ENCODE measurements around the gene DAPP1. TPM values are rescaled to one million over a fixed set of nuclear protein-coding genes. Genes with fewer than 3 reads are reported as not detected.

DAPP1 gene
- total RNA-seq, 1 experiment from 2014 or later, result not detected

DNA sequence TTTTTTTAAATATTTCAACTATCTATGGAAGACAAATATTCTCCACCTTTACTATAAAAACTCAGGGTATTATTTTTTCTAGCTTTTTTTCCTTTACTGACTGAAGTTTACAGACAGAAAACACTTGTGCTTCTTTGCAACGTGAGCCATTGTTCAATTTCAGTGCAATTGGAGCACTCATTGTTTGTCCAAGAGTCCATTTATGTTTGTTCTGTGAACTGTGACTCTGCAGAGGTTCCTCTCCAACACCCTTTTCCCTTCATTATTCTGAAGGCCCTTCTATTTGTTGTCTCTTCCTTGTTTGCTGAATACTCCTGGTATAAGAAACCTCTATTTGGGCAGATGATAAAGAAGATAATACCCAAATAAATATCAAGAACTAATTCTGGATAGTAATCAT is 37.4 kb downstream of the DAPP1 start:
- ChIA-PET CTCF (no interaction called here), POLR2A (no interaction called here)
- H3K9me3 Mint-ChIP-seq, result peaks cover 6% of the 10 kb centered on the region; the same call in 1 of the 2 replicates
- TF ChIP-seq, protein P1, sequence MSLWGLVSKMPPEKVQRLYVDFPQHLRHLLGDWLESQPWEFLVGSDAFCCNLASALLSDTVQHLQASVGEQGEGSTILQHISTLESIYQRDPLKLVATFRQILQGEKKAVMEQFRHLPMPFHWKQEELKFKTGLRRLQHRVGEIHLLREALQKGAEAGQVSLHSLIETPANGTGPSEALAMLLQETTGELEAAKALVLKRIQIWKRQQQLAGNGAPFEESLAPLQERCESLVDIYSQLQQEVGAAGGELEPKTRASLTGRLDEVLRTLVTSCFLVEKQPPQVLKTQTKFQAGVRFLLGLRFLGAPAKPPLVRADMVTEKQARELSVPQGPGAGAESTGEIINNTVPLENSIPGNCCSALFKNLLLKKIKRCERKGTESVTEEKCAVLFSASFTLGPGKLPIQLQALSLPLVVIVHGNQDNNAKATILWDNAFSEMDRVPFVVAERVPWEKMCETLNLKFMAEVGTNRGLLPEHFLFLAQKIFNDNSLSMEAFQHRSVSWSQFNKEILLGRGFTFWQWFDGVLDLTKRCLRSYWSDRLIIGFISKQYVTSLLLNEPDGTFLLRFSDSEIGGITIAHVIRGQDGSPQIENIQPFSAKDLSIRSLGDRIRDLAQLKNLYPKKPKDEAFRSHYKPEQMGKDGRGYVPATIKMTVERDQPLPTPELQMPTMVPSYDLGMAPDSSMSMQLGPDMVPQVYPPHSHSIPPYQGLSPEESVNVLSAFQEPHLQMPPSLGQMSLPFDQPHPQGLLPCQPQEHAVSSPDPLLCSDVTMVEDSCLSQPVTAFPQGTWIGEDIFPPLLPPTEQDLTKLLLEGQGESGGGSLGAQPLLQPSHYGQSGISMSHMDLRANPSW (CRISPR knock-in tag; conservative IDR thresholded peaks at IDR 0.05; ENCODE audit: low read depth), result no peak
- TF ChIP-seq SOX15 (CRISPR knock-in tag; IDR thresholded peaks at IDR 0.05) (no peak), GTF2I (CRISPR knock-in tag; conservative IDR thresholded peaks at IDR 0.05) (no peak), CREB1 (CRISPR knock-in tag; IDR thresholded peaks at IDR 0.05) (no peak), ZNF396 (CRISPR knock-in tag; IDR thresholded peaks at IDR 0.05; ENCODE audit: borderline replicate concordance) (no peak)
- TF ChIP-seq, protein P2, sequence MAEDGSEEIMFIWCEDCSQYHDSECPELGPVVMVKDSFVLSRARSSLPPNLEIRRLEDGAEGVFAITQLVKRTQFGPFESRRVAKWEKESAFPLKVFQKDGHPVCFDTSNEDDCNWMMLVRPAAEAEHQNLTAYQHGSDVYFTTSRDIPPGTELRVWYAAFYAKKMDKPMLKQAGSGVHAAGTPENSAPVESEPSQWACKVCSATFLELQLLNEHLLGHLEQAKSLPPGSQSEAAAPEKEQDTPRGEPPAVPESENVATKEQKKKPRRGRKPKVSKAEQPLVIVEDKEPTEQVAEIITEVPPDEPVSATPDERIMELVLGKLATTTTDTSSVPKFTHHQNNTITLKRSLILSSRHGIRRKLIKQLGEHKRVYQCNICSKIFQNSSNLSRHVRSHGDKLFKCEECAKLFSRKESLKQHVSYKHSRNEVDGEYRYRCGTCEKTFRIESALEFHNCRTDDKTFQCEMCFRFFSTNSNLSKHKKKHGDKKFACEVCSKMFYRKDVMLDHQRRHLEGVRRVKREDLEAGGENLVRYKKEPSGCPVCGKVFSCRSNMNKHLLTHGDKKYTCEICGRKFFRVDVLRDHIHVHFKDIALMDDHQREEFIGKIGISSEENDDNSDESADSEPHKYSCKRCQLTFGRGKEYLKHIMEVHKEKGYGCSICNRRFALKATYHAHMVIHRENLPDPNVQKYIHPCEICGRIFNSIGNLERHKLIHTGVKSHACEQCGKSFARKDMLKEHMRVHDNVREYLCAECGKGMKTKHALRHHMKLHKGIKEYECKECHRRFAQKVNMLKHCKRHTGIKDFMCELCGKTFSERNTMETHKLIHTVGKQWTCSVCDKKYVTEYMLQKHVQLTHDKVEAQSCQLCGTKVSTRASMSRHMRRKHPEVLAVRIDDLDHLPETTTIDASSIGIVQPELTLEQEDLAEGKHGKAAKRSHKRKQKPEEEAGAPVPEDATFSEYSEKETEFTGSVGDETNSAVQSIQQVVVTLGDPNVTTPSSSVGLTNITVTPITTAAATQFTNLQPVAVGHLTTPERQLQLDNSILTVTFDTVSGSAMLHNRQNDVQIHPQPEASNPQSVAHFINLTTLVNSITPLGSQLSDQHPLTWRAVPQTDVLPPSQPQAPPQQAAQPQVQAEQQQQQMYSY (CRISPR knock-in tag; IDR thresholded peaks at IDR 0.05), result no peak
- TF ChIP-seq, protein P3, sequence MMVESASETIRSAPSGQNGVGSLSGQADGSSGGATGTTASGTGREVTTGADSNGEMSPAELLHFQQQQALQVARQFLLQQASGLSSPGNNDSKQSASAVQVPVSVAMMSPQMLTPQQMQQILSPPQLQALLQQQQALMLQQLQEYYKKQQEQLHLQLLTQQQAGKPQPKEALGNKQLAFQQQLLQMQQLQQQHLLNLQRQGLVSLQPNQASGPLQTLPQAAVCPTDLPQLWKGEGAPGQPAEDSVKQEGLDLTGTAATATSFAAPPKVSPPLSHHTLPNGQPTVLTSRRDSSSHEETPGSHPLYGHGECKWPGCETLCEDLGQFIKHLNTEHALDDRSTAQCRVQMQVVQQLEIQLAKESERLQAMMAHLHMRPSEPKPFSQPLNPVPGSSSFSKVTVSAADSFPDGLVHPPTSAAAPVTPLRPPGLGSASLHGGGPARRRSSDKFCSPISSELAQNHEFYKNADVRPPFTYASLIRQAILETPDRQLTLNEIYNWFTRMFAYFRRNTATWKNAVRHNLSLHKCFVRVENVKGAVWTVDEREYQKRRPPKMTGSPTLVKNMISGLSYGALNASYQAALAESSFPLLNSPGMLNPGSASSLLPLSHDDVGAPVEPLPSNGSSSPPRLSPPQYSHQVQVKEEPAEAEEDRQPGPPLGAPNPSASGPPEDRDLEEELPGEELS (CRISPR knock-in tag; IDR thresholded peaks at IDR 0.05), result no peak
- no peak overlapping the region for H3K4me3 Mint-ChIP-seq
- H3K27me3 Mint-ChIP-seq (ENCODE audit: low read depth), result no peaks in the 10 kb centered on the region
- H3K27ac Mint-ChIP-seq, result no peak overlapping the region
- no peaks in the 10 kb centered on the region for H3K36me3 Mint-ChIP-seq
- H3K4me1 Mint-ChIP-seq, result peaks cover 11% of the 10 kb centered on the region
- no peak for ATAC-seq
- no peak for DNase-seq (ENCODE audit: low spot score)

DNA sequence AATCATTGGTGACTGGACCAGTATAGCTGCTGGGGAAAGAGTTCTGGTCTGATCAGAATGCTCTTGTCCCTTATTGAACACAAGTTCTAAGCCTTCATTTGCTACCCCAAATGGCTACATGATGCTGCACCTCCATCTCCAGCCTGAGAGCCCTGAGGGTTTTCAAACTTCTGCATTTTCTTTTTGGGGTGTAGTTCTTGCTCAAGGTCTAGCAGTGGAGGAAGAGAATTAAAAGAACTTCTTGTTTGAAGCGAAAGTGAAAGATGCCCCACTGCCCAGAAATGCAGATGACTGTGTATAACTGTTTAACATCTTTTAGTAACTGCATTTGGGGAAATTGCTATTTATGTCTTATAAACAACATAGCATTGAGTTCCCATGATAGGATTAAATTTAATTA is 39.1 kb downstream of the DAPP1 start:
- ATAC-seq (no peak), DNase-seq (ENCODE audit: low spot score) (no peak)
- Mint-ChIP-seq H3K4me3 (no peak overlapping the region), H3K27ac (no peak overlapping the region), H3K27me3 (ENCODE audit: low read depth) (no peaks in the 10 kb centered on the region), H3K36me3 (no peaks in the 10 kb centered on the region), H3K9me3 (peaks cover 6% of the 10 kb centered on the region; the same call in 1 of the 2 replicates), H3K4me1 (peaks cover 11% of the 10 kb centered on the region)
- POLR2A ChIA-PET, result no interaction called here
- CTCF ChIA-PET, result no interaction called here
- TF ChIP-seq FOXP1 (CRISPR knock-in tag; IDR thresholded peaks at IDR 0.05; ENCODE audit: borderline replicate concordance), result no peak

DNA sequence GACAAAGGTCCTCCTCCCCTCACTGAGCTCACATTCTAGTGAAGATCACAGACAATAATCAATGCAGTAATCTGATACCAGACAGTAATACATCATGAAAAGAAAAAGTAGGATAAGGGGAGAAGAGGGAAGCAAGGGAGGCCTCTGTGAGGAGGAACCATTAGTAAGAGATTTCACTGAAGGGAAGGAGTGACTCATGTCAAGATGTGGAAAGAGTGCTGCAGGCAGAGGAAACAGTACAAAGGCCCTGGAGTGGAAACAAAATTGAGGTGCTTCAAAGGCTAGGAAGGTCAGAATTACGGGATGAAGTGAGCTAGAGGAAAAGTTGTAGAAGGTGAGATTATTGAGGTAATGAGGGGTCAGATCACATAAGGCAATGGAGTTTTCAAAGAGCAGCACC is 39.5 kb downstream of the DAPP1 start:
- H3K9me3 Mint-ChIP-seq, result peaks cover 6% of the 10 kb centered on the region; the same call in 1 of the 2 replicates
- CTCF ChIA-PET, result no interaction called here
- ATAC-seq (no peak), DNase-seq (ENCODE audit: low spot score) (no peak)
- no peak overlapping the region; the same call in 1 of the 2 replicates for H3K27ac Mint-ChIP-seq
- POLR2A ChIA-PET, result no interaction called here
- no peak overlapping the region for H3K4me3 Mint-ChIP-seq
- H3K27me3 Mint-ChIP-seq (ENCODE audit: low read depth), result no peaks in the 10 kb centered on the region
- no peaks in the 10 kb centered on the region for H3K36me3 Mint-ChIP-seq
- peaks cover 11% of the 10 kb centered on the region for H3K4me1 Mint-ChIP-seq
- TF ChIP-seq, protein P1 (CRISPR knock-in tag; conservative IDR thresholded peaks at IDR 0.05; ENCODE audit: low read depth), result no peak
- TF ChIP-seq ZNF396 (CRISPR knock-in tag; IDR thresholded peaks at IDR 0.05; ENCODE audit: borderline replicate concordance) (no peak), SOX15 (CRISPR knock-in tag; IDR thresholded peaks at IDR 0.05) (no peak), TP53 (CRISPR knock-in tag; IDR thresholded peaks at IDR 0.05) (no peak)
- TF ChIP-seq, protein P4, sequence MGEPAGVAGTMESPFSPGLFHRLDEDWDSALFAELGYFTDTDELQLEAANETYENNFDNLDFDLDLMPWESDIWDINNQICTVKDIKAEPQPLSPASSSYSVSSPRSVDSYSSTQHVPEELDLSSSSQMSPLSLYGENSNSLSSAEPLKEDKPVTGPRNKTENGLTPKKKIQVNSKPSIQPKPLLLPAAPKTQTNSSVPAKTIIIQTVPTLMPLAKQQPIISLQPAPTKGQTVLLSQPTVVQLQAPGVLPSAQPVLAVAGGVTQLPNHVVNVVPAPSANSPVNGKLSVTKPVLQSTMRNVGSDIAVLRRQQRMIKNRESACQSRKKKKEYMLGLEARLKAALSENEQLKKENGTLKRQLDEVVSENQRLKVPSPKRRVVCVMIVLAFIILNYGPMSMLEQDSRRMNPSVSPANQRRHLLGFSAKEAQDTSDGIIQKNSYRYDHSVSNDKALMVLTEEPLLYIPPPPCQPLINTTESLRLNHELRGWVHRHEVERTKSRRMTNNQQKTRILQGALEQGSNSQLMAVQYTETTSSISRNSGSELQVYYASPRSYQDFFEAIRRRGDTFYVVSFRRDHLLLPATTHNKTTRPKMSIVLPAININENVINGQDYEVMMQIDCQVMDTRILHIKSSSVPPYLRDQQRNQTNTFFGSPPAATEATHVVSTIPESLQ (CRISPR knock-in tag; IDR thresholded peaks at IDR 0.05), result no peak
- TF ChIP-seq, protein P5, sequence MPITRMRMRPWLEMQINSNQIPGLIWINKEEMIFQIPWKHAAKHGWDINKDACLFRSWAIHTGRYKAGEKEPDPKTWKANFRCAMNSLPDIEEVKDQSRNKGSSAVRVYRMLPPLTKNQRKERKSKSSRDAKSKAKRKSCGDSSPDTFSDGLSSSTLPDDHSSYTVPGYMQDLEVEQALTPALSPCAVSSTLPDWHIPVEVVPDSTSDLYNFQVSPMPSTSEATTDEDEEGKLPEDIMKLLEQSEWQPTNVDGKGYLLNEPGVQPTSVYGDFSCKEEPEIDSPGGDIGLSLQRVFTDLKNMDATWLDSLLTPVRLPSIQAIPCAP (CRISPR knock-in tag; IDR thresholded peaks at IDR 0.05), result no peak
- TF ChIP-seq, protein P6, sequence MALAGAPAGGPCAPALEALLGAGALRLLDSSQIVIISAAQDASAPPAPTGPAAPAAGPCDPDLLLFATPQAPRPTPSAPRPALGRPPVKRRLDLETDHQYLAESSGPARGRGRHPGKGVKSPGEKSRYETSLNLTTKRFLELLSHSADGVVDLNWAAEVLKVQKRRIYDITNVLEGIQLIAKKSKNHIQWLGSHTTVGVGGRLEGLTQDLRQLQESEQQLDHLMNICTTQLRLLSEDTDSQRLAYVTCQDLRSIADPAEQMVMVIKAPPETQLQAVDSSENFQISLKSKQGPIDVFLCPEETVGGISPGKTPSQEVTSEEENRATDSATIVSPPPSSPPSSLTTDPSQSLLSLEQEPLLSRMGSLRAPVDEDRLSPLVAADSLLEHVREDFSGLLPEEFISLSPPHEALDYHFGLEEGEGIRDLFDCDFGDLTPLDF (CRISPR knock-in tag; IDR thresholded peaks at IDR 0.05), result no peak
